Peyer's patch (tissue), 4 donors: ENCODE measurements around the gene TBX5.

ENCODE experiments used
- CTCF ChIP-seq, 6 experiments: fragments of 450-650 bp in 4 of 6; fragments of 200-600 bp in 2 of 6; sonication (generic) in 1 of 6; IDR thresholded peaks; one replicate each; pipeline ENCODE4 v1.5.1; 2017 to 2019; ENCODE audit warnings: antibody characterized with exemption in 6 of 6, mild to moderate bottlenecking in 3 of 6, moderate library complexity in 1 of 6
- POLR2A ChIP-seq, 2 donors: fragments of 450-650 bp; IDR thresholded peaks; one replicate each; pipeline ENCODE4 v1.5.1; 2017; ENCODE audit warnings: antibody characterized with exemption in 2 of 2, mild to moderate bottlenecking in 2 of 2, moderate library complexity in 2 of 2

- TF ChIP-seq POLR2A (IDR thresholded peaks at IDR 0.05) (no peak), CTCF (IDR thresholded peaks at IDR 0.05) (no peak)
Measured at GRCh38 chr12:114400361-114400811, 5.6 kb downstream of the TBX5 start.
